GM23248 (cell line): ENCODE results near the gene DYSF.

Experiments used
- EZH2 ChIP-seq: fragments of 200-600 bp; sonication (generic); IDR thresholded peaks from 2 replicates; pipeline ENCODE4 v1.6.1; 2018; ENCODE audit warnings: antibody characterized with exemption, mild to moderate bottlenecking; ENCODE audit not compliant: insufficient read depth, poor library complexity, severe bottlenecking
- EZH2phosphoT487 ChIP-seq: fragments of 200-600 bp; sonication (generic); IDR thresholded peaks from 2 replicates; pipeline ENCODE4 v1.6.1; 2018; ENCODE audit warnings: antibody characterized with exemption, moderate library complexity, mild to moderate bottlenecking, low read depth; ENCODE audit not compliant: insufficient read depth

GRCh38 chr2:71530641-71531332 lies 77.4 kb downstream of the DYSF start:
- no peak for TF ChIP-seq EZH2
- TF ChIP-seq EZH2phosphoT487: no peak
